GM23338 (cell line): ENCODE measurements around the gene SLC25A13.
A peak's percentile ranks its signal among the peaks of the same experiment; 100 is the strongest.

Experiments
- CREB1 ChIP-seq: fragments of 250-450 bp; sonication (Bioruptor Pico); IDR thresholded peaks from 2 replicates; pipeline ENCODE4 v1.5.0; 2020; ENCODE audit warnings: low read depth, mild to moderate bottlenecking, moderate library complexity
- EZH2 ChIP-seq: fragments of 200-600 bp; sonication (generic); IDR thresholded peaks from one replicate; pipeline ENCODE4 v1.8.0; 2017; ENCODE audit warnings: antibody characterized with exemption, mild to moderate bottlenecking, low read depth; ENCODE audit not compliant: unreplicated experiment
- EZH2phosphoT487 ChIP-seq: fragments of 200-600 bp; sonication (generic); IDR thresholded peaks from one replicate; pipeline ENCODE4 v1.8.1; 2018; ENCODE audit warnings: antibody characterized with exemption; ENCODE audit not compliant: unreplicated experiment
- NANOG ChIP-seq: IDR thresholded peaks from 2 replicates; pipeline ENCODE4 v1.6.1; 2016; ENCODE audit warnings: antibody characterized with exemption, borderline replicate concordance
- POLR2AphosphoS5 ChIP-seq: IDR thresholded peaks from 2 replicates; pipeline ENCODE4 v1.6.1; 2016; ENCODE audit warnings: antibody characterized with exemption, low read depth
- STAT1 ChIP-seq: IDR thresholded peaks from one replicate; pipeline ENCODE4 v1.6.1; 2016; ENCODE audit warnings: antibody characterized with exemption; ENCODE audit not compliant: unreplicated experiment
- ZNF331 ChIP-seq: fragments of 250-450 bp; sonication (Bioruptor Pico); IDR thresholded peaks from 2 replicates; pipeline ENCODE4 v1.5.0; 2020; ENCODE audit warnings: low read depth, mild to moderate bottlenecking, moderate library complexity
- TF ChIP-seq, protein P1 (sequence below): fragments of 250-450 bp; sonication (Bioruptor Pico); IDR thresholded peaks from 2 replicates; pipeline ENCODE4 v1.5.0; 2020; ENCODE audit warnings: mild to moderate bottlenecking, moderate library complexity
- TF ChIP-seq, protein P2 (sequence below), 2 experiments: fragments of 200-600 bp in 1 of 2; sonication (generic) in 1 of 2; conservative IDR thresholded peaks; 2 replicates each; pipeline versions ENCODE4 v1.5.1 to v1.6.1; 2016 to 2017; ENCODE audit warnings: antibody characterized with exemption in 2 of 2, low read depth in 2 of 2, mild to moderate bottlenecking in 2 of 2, moderate library complexity in 1 of 2
- TF ChIP-seq, protein P3 (sequence below): IDR thresholded peaks from one replicate; pipeline ENCODE4 v1.6.1; 2018; ENCODE audit warnings: antibody characterized with exemption; ENCODE audit not compliant: unreplicated experiment

DNA sequence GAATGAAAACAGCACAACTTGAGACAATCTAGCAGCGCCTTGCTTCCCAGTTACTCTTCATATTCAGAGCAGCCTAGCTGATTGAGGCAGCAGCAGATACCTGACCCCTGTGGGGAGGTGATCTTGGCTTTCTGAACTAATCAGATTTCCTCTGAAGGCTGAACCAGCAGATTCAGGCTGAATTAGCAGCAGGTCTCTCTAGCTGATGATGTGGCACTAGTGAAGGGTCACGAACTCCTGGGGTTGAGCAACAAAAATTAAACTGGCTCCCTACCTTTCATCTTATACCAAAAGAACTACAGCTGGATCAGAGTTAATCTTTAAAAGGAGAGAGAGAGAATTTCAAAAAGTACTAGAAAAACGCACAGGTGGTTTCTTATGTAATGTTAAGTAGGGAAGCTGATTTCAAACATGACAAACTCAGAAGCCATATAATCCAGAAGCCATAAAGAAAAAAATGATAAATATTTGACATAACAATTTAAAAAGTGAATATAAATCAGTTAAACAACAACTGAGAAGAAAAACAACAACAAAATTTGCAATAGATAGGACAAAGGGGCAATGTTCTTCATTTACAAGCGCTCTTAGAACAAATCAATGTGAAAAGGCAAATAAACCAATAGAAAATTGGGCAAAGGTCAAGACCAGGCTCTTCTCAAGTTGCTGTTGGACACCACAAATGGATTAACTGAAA is 13.5 kb downstream of the SLC25A13 start:
- TF ChIP-seq, protein P1, sequence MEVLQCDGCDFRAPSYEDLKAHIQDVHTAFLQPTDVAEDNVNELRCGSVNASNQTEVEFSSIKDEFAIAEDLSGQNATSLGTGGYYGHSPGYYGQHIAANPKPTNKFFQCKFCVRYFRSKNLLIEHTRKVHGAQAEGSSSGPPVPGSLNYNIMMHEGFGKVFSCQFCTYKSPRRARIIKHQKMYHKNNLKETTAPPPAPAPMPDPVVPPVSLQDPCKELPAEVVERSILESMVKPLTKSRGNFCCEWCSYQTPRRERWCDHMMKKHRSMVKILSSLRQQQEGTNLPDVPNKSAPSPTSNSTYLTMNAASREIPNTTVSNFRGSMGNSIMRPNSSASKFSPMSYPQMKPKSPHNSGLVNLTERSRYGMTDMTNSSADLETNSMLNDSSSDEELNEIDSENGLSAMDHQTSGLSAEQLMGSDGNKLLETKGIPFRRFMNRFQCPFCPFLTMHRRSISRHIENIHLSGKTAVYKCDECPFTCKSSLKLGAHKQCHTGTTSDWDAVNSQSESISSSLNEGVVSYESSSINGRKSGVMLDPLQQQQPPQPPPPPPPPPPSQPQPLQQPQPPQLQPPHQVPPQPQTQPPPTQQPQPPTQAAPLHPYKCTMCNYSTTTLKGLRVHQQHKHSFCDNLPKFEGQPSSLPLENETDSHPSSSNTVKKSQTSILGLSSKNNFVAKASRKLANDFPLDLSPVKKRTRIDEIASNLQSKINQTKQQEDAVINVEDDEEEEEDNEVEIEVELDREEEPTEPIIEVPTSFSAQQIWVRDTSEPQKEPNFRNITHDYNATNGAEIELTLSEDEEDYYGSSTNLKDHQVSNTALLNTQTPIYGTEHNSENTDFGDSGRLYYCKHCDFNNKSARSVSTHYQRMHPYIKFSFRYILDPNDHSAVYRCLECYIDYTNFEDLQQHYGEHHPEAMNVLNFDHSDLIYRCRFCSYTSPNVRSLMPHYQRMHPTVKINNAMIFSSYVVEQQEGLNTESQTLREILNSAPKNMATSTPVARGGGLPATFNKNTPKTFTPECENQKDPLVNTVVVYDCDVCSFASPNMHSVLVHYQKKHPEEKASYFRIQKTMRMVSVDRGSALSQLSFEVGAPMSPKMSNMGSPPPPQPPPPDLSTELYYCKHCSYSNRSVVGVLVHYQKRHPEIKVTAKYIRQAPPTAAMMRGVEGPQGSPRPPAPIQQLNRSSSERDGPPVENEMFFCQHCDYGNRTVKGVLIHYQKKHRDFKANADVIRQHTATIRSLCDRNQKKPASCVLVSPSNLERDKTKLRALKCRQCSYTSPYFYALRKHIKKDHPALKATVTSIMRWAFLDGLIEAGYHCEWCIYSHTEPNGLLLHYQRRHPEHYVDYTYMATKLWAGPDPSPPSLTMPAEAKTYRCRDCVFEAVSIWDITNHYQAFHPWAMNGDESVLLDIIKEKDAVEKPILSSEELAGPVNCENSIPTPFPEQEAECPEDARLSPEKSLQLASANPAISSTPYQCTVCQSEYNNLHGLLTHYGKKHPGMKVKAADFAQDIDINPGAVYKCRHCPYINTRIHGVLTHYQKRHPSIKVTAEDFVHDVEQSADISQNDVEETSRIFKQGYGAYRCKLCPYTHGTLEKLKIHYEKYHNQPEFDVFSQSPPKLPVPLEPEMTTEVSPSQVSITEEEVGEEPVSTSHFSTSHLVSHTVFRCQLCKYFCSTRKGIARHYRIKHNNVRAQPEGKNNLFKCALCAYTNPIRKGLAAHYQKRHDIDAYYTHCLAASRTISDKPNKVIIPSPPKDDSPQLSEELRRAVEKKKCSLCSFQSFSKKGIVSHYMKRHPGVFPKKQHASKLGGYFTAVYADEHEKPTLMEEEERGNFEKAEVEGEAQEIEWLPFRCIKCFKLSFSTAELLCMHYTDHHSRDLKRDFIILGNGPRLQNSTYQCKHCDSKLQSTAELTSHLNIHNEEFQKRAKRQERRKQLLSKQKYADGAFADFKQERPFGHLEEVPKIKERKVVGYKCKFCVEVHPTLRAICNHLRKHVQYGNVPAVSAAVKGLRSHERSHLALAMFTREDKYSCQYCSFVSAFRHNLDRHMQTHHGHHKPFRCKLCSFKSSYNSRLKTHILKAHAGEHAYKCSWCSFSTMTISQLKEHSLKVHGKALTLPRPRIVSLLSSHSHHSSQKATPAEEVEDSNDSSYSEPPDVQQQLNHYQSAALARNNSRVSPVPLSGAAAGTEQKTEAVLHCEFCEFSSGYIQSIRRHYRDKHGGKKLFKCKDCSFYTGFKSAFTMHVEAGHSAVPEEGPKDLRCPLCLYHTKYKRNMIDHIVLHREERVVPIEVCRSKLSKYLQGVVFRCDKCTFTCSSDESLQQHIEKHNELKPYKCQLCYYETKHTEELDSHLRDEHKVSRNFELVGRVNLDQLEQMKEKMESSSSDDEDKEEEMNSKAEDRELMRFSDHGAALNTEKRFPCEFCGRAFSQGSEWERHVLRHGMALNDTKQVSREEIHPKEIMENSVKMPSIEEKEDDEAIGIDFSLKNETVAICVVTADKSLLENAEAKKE: 0 out of 2 replicates have a peak, but pooled peaks have one; percentile 46
- TF ChIP-seq, protein P2, sequence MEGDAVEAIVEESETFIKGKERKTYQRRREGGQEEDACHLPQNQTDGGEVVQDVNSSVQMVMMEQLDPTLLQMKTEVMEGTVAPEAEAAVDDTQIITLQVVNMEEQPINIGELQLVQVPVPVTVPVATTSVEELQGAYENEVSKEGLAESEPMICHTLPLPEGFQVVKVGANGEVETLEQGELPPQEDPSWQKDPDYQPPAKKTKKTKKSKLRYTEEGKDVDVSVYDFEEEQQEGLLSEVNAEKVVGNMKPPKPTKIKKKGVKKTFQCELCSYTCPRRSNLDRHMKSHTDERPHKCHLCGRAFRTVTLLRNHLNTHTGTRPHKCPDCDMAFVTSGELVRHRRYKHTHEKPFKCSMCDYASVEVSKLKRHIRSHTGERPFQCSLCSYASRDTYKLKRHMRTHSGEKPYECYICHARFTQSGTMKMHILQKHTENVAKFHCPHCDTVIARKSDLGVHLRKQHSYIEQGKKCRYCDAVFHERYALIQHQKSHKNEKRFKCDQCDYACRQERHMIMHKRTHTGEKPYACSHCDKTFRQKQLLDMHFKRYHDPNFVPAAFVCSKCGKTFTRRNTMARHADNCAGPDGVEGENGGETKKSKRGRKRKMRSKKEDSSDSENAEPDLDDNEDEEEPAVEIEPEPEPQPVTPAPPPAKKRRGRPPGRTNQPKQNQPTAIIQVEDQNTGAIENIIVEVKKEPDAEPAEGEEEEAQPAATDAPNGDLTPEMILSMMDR (conservative IDR thresholded peaks at IDR 0.05; ENCODE audit: low read depth in 2 of 2): no peak
- no peak for TF ChIP-seq STAT1
- TF ChIP-seq EZH2: no peak
- no peak for TF ChIP-seq CREB1 (CRISPR knock-in tag)
- TF ChIP-seq ZNF331 (CRISPR knock-in tag): no peak
- TF ChIP-seq, protein P3, sequence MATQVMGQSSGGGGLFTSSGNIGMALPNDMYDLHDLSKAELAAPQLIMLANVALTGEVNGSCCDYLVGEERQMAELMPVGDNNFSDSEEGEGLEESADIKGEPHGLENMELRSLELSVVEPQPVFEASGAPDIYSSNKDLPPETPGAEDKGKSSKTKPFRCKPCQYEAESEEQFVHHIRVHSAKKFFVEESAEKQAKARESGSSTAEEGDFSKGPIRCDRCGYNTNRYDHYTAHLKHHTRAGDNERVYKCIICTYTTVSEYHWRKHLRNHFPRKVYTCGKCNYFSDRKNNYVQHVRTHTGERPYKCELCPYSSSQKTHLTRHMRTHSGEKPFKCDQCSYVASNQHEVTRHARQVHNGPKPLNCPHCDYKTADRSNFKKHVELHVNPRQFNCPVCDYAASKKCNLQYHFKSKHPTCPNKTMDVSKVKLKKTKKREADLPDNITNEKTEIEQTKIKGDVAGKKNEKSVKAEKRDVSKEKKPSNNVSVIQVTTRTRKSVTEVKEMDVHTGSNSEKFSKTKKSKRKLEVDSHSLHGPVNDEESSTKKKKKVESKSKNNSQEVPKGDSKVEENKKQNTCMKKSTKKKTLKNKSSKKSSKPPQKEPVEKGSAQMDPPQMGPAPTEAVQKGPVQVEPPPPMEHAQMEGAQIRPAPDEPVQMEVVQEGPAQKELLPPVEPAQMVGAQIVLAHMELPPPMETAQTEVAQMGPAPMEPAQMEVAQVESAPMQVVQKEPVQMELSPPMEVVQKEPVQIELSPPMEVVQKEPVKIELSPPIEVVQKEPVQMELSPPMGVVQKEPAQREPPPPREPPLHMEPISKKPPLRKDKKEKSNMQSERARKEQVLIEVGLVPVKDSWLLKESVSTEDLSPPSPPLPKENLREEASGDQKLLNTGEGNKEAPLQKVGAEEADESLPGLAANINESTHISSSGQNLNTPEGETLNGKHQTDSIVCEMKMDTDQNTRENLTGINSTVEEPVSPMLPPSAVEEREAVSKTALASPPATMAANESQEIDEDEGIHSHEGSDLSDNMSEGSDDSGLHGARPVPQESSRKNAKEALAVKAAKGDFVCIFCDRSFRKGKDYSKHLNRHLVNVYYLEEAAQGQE: no peak
- TF ChIP-seq EZH2phosphoT487: no peak
- no peak for TF ChIP-seq POLR2AphosphoS5
- TF ChIP-seq NANOG: no peak
